ENCODE data around the gene E2F8.

Gene E2F8

GRCh38 chr11:19225123-19225522, 15.6 kb downstream of the E2F8 start:
- no peak for DNase-seq (ENCODE audit: low read depth)
- no peak overlapping the region for H3K4me3 ChIP-seq (ENCODE audit: low read depth, low read length)

GRCh38 chr11:19220903-19221724, 19.6 kb downstream of the E2F8 start:
- no peak overlapping the region for H3K4me3 ChIP-seq (ENCODE audit: low read depth, low read length)
- no peak for TF ChIP-seq CTCF (conservative IDR thresholded peaks at IDR 0.05; ENCODE audit: low read depth, low read length)
- DNase-seq (ENCODE audit: low read depth), result peak; percentile 20

More at GRCh38 chr11:19225123-19225522, 15.6 kb downstream of the E2F8 start:
- no peak for TF ChIP-seq CTCF (conservative IDR thresholded peaks at IDR 0.05; ENCODE audit: low read depth, low read length)

- DNase-seq (ENCODE audit: low read depth), result no peak
- TF ChIP-seq CTCF (conservative IDR thresholded peaks at IDR 0.05; ENCODE audit: low read depth, low read length), result no peak
- H3K4me3 ChIP-seq (ENCODE audit: low read depth, low read length), result no peak overlapping the region
Observed at GRCh38 chr11:19218786-19219460, 21.8 kb downstream of the E2F8 start.

GRCh38 chr11:19218216-19218615, 22.5 kb downstream of the E2F8 start:
- no peak for DNase-seq (ENCODE audit: low read depth)
- H3K4me3 ChIP-seq (ENCODE audit: low read depth, low read length), result no peak overlapping the region
- no peak for TF ChIP-seq CTCF (conservative IDR thresholded peaks at IDR 0.05; ENCODE audit: low read depth, low read length)

- TF ChIP-seq CTCF (conservative IDR thresholded peaks at IDR 0.05; ENCODE audit: low read depth, low read length), result no peak
- peak; percentile 14 for DNase-seq (ENCODE audit: low read depth)
- H3K4me3 ChIP-seq (ENCODE audit: low read depth, low read length), result no peak overlapping the region
Observed at GRCh38 chr11:19216709-19217374, 23.9 kb downstream of the E2F8 start.

- no peak for TF ChIP-seq CTCF (conservative IDR thresholded peaks at IDR 0.05; ENCODE audit: low read depth, low read length)
- no peak for DNase-seq (ENCODE audit: low read depth)
- no peak overlapping the region for H3K4me3 ChIP-seq (ENCODE audit: low read depth, low read length)
Observed at GRCh38 chr11:19216021-19216420, 24.7 kb downstream of the E2F8 start.

Data from choroid plexus epithelial cell (primary cell).